Measurements from ENCODE around the gene ASH1L. TPM values are rescaled to one million over a fixed set of nuclear protein-coding genes. Genes with fewer than 3 reads are reported as not detected.
"Not testable (repeated sequence)": the region's sequence is repeated elsewhere in the genome, so short reads cannot be mapped to it uniquely, and the experiment has no call there.

The ASH1L gene
- total RNA-seq, 4 donors from 2014 or later, result 63.3 to 75.6 (median 67.7) TPM

DNA sequence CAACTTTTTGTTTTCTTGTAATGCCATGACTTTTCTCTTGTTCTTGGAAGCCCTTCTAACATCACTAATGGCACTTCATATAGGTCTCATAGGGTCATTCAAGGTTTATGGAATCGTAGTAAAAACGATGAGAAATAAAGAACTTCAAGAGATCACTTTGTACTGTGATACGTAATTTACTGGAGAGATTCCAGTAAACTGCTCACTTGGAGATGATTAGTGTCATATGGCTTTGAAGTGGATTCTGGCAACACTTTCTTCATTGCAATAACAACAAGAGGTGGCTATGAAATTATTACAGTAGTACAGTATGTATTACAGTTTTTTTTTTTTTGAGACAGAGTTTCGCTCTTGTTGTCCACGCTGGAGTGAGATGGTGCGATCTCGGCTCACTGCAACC is 138.5 kb downstream of the ASH1L start:
- H3K4me3 ChIP-seq, result no peak overlapping the region
- intact Hi-C loops (cut with DNase I), result no loop called here
- H3K9me3 ChIP-seq, result no peaks in the 10 kb centered on the region
- no peak for TF ChIP-seq EP300 (IDR thresholded peaks at IDR 0.05)
- TF ChIP-seq, protein P1, sequence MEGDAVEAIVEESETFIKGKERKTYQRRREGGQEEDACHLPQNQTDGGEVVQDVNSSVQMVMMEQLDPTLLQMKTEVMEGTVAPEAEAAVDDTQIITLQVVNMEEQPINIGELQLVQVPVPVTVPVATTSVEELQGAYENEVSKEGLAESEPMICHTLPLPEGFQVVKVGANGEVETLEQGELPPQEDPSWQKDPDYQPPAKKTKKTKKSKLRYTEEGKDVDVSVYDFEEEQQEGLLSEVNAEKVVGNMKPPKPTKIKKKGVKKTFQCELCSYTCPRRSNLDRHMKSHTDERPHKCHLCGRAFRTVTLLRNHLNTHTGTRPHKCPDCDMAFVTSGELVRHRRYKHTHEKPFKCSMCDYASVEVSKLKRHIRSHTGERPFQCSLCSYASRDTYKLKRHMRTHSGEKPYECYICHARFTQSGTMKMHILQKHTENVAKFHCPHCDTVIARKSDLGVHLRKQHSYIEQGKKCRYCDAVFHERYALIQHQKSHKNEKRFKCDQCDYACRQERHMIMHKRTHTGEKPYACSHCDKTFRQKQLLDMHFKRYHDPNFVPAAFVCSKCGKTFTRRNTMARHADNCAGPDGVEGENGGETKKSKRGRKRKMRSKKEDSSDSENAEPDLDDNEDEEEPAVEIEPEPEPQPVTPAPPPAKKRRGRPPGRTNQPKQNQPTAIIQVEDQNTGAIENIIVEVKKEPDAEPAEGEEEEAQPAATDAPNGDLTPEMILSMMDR (IDR thresholded peaks at IDR 0.05), result no peak
- TF ChIP-seq POLR2A (IDR thresholded peaks at IDR 0.05; ENCODE audit: low read depth), result no peak
- TF ChIP-seq POLR2AphosphoS5 (IDR thresholded peaks at IDR 0.05), result no peak
- no peaks in the 10 kb centered on the region for H3K27me3 ChIP-seq
- DNase-seq (ENCODE audit: extremely low spot score), result no peak
- peaks cover 0 to 24% (median 7%) of the 10 kb centered on the region in 4 donors for H3K36me3 ChIP-seq
- no peaks in the 10 kb centered on the region for H3K4me1 ChIP-seq
- WGBS, result 90% methylated on average over 7 of the region's 7 CpGs
- H3K27ac ChIP-seq (replicated peaks in 1 of 4), result no peak overlapping the region

DNA sequence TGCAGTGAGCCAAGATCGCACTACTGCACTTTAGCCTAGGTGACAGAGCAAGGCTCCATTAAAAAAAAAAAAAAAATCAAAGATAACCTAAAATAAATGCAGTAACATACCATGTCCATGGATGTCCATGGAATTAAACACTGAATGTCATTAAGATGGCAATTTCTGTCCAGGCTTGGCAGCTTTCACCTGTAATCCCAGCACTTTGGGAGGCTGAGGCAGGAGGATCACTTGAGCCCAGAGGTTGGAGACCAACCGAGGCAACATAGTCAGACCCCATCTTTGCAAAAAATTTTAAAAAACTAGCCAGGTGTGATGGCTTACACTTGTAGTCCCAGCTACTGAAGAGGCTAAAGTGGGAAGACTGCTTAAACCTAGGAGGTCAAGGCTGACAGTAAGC is 141.8 kb downstream of the ASH1L start:
- no peaks in the 10 kb centered on the region for H3K27me3 ChIP-seq
- H3K9me3 ChIP-seq, result no peaks in the 10 kb centered on the region
- TF ChIP-seq, protein P1 (IDR thresholded peaks at IDR 0.05), result no peak
- TF ChIP-seq POLR2AphosphoS5 (IDR thresholded peaks at IDR 0.05) (no peak), EP300 (IDR thresholded peaks at IDR 0.05) (no peak), POLR2A (IDR thresholded peaks at IDR 0.05; ENCODE audit: low read depth) (no peak)
- no peaks in the 10 kb centered on the region for H3K4me1 ChIP-seq
- WGBS, result 97% methylated on average over 2 of the region's 2 CpGs
- H3K4me3 ChIP-seq, result no peak overlapping the region
- no peak for DNase-seq (ENCODE audit: extremely low spot score)
- peaks cover 0 to 31% (median 6%) of the 10 kb centered on the region in 4 donors for H3K36me3 ChIP-seq
- intact Hi-C loops (cut with DNase I), result no loop called here
- H3K27ac ChIP-seq (replicated peaks in 1 of 4), result no peak overlapping the region

DNA sequence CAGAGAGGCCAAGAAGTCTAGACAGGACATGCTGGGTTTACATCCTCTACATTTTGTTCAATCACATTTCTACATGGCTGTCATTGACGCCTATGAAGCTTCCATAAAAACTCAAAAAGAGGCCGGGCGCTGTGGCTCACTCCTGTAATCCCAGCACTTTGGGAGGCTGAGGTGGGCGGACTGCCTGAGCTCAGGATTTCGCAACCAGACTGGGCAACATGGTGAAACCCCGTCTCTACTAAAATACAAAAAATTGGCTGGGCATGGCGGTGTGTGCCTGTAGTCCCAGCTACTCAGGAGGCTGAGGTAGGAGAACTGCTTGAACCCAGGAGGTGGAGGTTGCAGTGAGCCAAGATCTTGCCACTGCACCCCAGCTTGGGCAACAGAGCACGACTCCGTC is 150.8 kb downstream of the ASH1L start:
- H3K4me3 ChIP-seq; intact Hi-C loops (cut with DNase I); H3K27ac ChIP-seq (replicated peaks in 1 of 4); H3K9me3 ChIP-seq; H3K27me3 ChIP-seq; DNase-seq (ENCODE audit: extremely low spot score); H3K4me1 ChIP-seq: not testable (repeated sequence)
- WGBS, result 93% methylated on average over 9 of the region's 9 CpGs
- peaks cover 0 to 60% (median 32%) of the 10 kb centered on the region in 4 donors for H3K36me3 ChIP-seq

DNA sequence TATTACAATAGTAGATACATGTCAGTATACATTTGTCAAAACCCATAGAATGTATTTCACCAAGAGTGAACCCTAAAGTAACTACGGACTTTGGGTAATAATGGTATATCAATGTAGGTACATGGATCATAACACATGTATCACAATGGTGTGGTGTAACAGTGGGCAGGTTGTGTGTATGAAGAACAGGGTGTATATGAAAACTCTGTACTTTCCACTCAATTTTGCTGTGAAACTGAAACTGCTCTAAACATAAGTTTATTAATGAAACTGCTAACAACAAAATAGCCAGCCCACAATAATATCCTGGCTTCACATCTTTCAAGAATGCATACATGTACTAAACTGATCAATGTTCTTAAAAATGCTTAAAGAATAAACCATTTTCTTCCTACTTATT is 151.7 kb downstream of the ASH1L start:
- Histone ChIP-seq H3K36me3 (peaks cover 0 to 62% (median 33%) of the 10 kb centered on the region in 4 donors), H3K4me1 (no peaks in the 10 kb centered on the region), H3K27ac (replicated peaks in 1 of 4) (no peak overlapping the region), H3K9me3 (no peaks in the 10 kb centered on the region), H3K4me3 (no peak overlapping the region), H3K27me3 (no peaks in the 10 kb centered on the region)
- intact Hi-C loops (cut with DNase I), result no loop called here
- WGBS, result 90% methylated on average over 1 of the region's 1 CpG
- DNase-seq (ENCODE audit: extremely low spot score), result no peak
- TF ChIP-seq, protein P1 (IDR thresholded peaks at IDR 0.05), result no peak
- TF ChIP-seq POLR2A (IDR thresholded peaks at IDR 0.05; ENCODE audit: low read depth), result no peak
- TF ChIP-seq EP300 (IDR thresholded peaks at IDR 0.05), result no peak
- TF ChIP-seq POLR2AphosphoS5 (IDR thresholded peaks at IDR 0.05), result no peak

DNA sequence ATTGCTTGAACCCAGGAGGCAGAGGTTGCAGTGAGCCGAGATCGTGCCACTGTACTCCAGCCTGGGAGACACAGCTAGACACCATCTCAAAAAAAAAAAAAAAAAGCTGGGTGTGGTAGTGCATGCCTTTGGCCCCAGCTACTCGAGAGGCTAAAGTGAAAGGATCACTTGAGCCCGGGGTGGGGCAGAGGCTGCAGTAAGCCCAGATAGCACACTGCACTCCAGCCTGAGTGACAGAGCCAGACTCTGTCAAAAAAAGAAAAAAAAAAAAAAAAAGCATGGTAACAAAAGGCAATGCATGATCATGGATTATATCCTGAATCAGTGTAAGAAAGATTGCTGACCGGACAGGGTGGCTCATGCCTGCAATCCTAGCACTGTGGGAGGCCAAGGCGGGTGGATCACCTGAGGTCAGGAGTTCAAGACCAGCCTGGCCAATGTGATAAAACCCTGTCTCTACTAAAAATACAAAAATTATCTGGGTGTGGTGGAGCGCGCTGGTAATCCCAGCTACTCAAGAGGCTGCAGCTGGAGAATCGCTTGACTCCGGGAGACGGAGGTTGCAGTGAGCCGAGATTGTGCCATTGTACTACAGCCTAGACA is 165.6 kb downstream of the ASH1L start:
- intact Hi-C loops (cut with DNase I), result no loop called here
- peaks cover 0 to 50% (median 30%) of the 10 kb centered on the region in 4 donors for H3K36me3 ChIP-seq
- H3K9me3 ChIP-seq, result no peaks in the 10 kb centered on the region
- H3K27me3 ChIP-seq, result no peaks in the 10 kb centered on the region
- whole genome bisulfite sequencing, result 87% methylated on average over 12 of the region's 12 CpGs
- TF ChIP-seq, protein P1 (IDR thresholded peaks at IDR 0.05), result no peak
- TF ChIP-seq EP300 (IDR thresholded peaks at IDR 0.05) (no peak), POLR2AphosphoS5 (IDR thresholded peaks at IDR 0.05) (no peak), POLR2A (IDR thresholded peaks at IDR 0.05; ENCODE audit: low read depth) (no peak)
- peaks cover 0 to 3% (median 0%) of the 10 kb centered on the region in 4 donors for H3K4me1 ChIP-seq
- no peak overlapping the region for H3K27ac ChIP-seq (replicated peaks in 1 of 4)
- DNase-seq (ENCODE audit: extremely low spot score), result no peak
- no peak overlapping the region for H3K4me3 ChIP-seq
